Measurements from ENCODE around the gene CSNK1D. TPM values are rescaled to one million over a fixed set of nuclear protein-coding genes. Genes with fewer than 3 reads are reported as not detected.

Gene CSNK1D
- total and polyA plus RNA-seq, 2 experiments from 2014 or later: 35.1 to 102 TPM

- no peaks in the 10 kb centered on the region for H3K9me2 ChIP-seq (ENCODE audit: insufficient read depth)
- WGBS, 2 experiments (ENCODE audit: low coverage in 1 of 2, low lambda C conversion rate in 2 of 2, missing lambda C conversion rate in 2 of 2): 54 to 58% methylated on average over 18 to 32 of the region's 32 CpGs
- no peak overlapping the region for H3K27ac ChIP-seq
- no peaks in the 10 kb centered on the region for H3K79me2 ChIP-seq (ENCODE audit: insufficient read depth)
- in situ Hi-C loops (cut with MboI): no loop called here
- peaks cover 20% of the 10 kb centered on the region for H3K27me3 ChIP-seq (replicated peaks; ENCODE audit: insufficient read depth)
- no peaks in the 10 kb centered on the region for H3K4me1 ChIP-seq (ENCODE audit: insufficient read depth)
- H4K20me1 ChIP-seq (ENCODE audit: insufficient read depth): no peaks in the 10 kb centered on the region
- H3K36me3 ChIP-seq (ENCODE audit: low read depth): no peaks in the 10 kb centered on the region
- H3K9me3 ChIP-seq (ENCODE audit: low read depth): no peaks in the 10 kb centered on the region
- TF ChIP-seq EZH2phosphoT487 (IDR thresholded peaks at IDR 0.05; ENCODE audit: insufficient read depth, low read depth): no peak
- no peak for TF ChIP-seq EZH2 (IDR thresholded peaks at IDR 0.05; ENCODE audit: insufficient read depth, poor library complexity, severe bottlenecking)
- DNase-seq: no peak
- H2AFZ ChIP-seq: no peak overlapping the region
- H3K4me2 ChIP-seq (ENCODE audit: unreplicated experiment): no peak overlapping the region
- H3K4me3 ChIP-seq: no peak overlapping the region
- H3K9ac ChIP-seq: no peak overlapping the region
- H3F3A ChIP-seq (ENCODE audit: insufficient read depth): no peaks in the 10 kb centered on the region
Observed at GRCh38 chr17:82314727-82315605, 41.5 kb upstream of the CSNK1D start.

- Histone ChIP-seq H3K27ac (no peak overlapping the region), H3K4me2 (ENCODE audit: unreplicated experiment) (no peak overlapping the region), H3F3A (ENCODE audit: insufficient read depth) (no peaks in the 10 kb centered on the region), H2AFZ (no peak overlapping the region), H3K9ac (no peak overlapping the region), H3K79me2 (ENCODE audit: insufficient read depth) (no peaks in the 10 kb centered on the region), H3K9me2 (ENCODE audit: insufficient read depth) (no peaks in the 10 kb centered on the region), H3K27me3 (replicated peaks; ENCODE audit: insufficient read depth) (peaks cover 20% of the 10 kb centered on the region), H3K4me3 (no peak overlapping the region), H3K9me3 (ENCODE audit: low read depth) (no peaks in the 10 kb centered on the region), H4K20me1 (ENCODE audit: insufficient read depth) (no peaks in the 10 kb centered on the region), H3K36me3 (ENCODE audit: low read depth) (no peaks in the 10 kb centered on the region), H3K4me1 (ENCODE audit: insufficient read depth) (no peaks in the 10 kb centered on the region)
- in situ Hi-C loops (cut with MboI): no loop called here
- no peak for TF ChIP-seq EZH2phosphoT487 (IDR thresholded peaks at IDR 0.05; ENCODE audit: insufficient read depth, low read depth)
- WGBS, 2 experiments (ENCODE audit: low coverage in 1 of 2, low lambda C conversion rate in 2 of 2, missing lambda C conversion rate in 2 of 2): 72 to 77% methylated on average over 26 to 27 of the region's 27 CpGs
- DNase-seq: no peak
Observed at GRCh38 chr17:82314012-82314726, 40.7 kb upstream of the CSNK1D start.

- Histone ChIP-seq H3K27ac (no peak overlapping the region), H3K79me2 (ENCODE audit: insufficient read depth) (no peaks in the 10 kb centered on the region), H4K20me1 (ENCODE audit: insufficient read depth) (no peaks in the 10 kb centered on the region), H3K27me3 (replicated peaks; ENCODE audit: insufficient read depth) (peaks cover 20% of the 10 kb centered on the region), H3F3A (ENCODE audit: insufficient read depth) (0 out of 2 replicates have a peak, but pooled peaks cover 4% of the 10 kb centered on the region), H3K36me3 (ENCODE audit: low read depth) (no peaks in the 10 kb centered on the region), H3K9me3 (ENCODE audit: low read depth) (no peaks in the 10 kb centered on the region), H3K9me2 (ENCODE audit: insufficient read depth) (no peaks in the 10 kb centered on the region), H3K4me2 (ENCODE audit: unreplicated experiment) (no peak overlapping the region), H2AFZ (no peak overlapping the region), H3K4me1 (ENCODE audit: insufficient read depth) (no peaks in the 10 kb centered on the region; the same call in 1 of the 2 replicates), H3K9ac (no peak overlapping the region), H3K4me3 (no peak overlapping the region)
- TF ChIP-seq EZH2 (IDR thresholded peaks at IDR 0.05; ENCODE audit: insufficient read depth, poor library complexity, severe bottlenecking) (no peak), EZH2phosphoT487 (IDR thresholded peaks at IDR 0.05; ENCODE audit: insufficient read depth, low read depth) (no peak)
- DNase-seq: no peak
- in situ Hi-C loops (cut with MboI): no loop called here
- WGBS, 2 experiments (ENCODE audit: low coverage in 1 of 2, low lambda C conversion rate in 2 of 2, missing lambda C conversion rate in 2 of 2): 64 to 65% methylated on average over 28 of the region's 28 CpGs
Observed at GRCh38 chr17:82313195-82314011, 39.9 kb upstream of the CSNK1D start.

DNA sequence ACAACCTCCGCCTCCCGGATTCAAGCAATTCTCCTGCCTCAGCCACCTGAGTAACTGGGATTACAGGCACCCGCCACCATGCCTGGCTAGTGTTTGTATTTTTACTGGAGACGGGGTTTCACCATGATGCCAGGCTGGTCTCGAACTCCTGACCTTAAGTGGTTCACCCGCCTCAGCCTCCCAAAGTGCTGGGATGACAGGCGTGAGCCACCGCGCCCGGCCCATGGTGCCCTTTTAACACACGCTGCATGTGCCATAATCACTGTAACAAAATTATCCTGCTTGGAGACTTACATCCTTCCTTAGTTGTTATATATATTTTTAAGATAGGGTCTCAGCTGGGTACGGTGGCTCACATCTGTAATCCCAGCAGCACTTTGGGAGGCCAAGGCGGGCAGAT is 38.5 kb upstream of the CSNK1D start:
- peaks cover 20% of the 10 kb centered on the region for H3K27me3 ChIP-seq (replicated peaks; ENCODE audit: insufficient read depth)
- H3K4me3 ChIP-seq: no peak overlapping the region
- H3K27ac ChIP-seq: no peak overlapping the region
- H3K9ac ChIP-seq: no peak overlapping the region
- H3K9me3 ChIP-seq (ENCODE audit: low read depth): no peaks in the 10 kb centered on the region
- H2AFZ ChIP-seq: no peak overlapping the region
- in situ Hi-C loops (cut with MboI): no loop called here
- H3K9me2 ChIP-seq (ENCODE audit: insufficient read depth): no peaks in the 10 kb centered on the region
- no peaks in the 10 kb centered on the region for H3K79me2 ChIP-seq (ENCODE audit: insufficient read depth)
- no peaks in the 10 kb centered on the region for H3K36me3 ChIP-seq (ENCODE audit: low read depth)
- no peak for DNase-seq
- no peaks in the 10 kb centered on the region for H4K20me1 ChIP-seq (ENCODE audit: insufficient read depth)
- WGBS, 2 experiments (ENCODE audit: low coverage in 1 of 2, low lambda C conversion rate in 2 of 2, missing lambda C conversion rate in 2 of 2): 72 to 76% methylated on average over 13 of the region's 13 CpGs
- no peak overlapping the region for H3K4me2 ChIP-seq (ENCODE audit: unreplicated experiment)
- TF ChIP-seq EZH2 (IDR thresholded peaks at IDR 0.05; ENCODE audit: insufficient read depth, poor library complexity, severe bottlenecking) (no peak), EZH2phosphoT487 (IDR thresholded peaks at IDR 0.05; ENCODE audit: insufficient read depth, low read depth) (no peak)
- H3K4me1 ChIP-seq (ENCODE audit: insufficient read depth): no peaks in the 10 kb centered on the region; the same call in 1 of the 2 replicates
- peaks cover 4% of the 10 kb centered on the region; the same call in 1 of the 2 replicates for H3F3A ChIP-seq (ENCODE audit: insufficient read depth)

All from GM23248 (cell line).